Lower leg skin (tissue), 4 donors: ENCODE measurements around the gene SCD5. TPM values are rescaled to one million over a fixed set of nuclear protein-coding genes. Genes with fewer than 3 reads are reported as not detected.

Experiments used
- DNase-seq, 2 donors: peaks; one replicate each; pipeline ENCODE4 v3.0.0-alpha.2; 2019; ENCODE audit warnings: low spot score in 2 of 2
- H3K4me3 ChIP-seq: fragments of 200-600 bp; sonication (generic); 2 replicates; pipeline ENCODE4 v1.5.1; 2017; ENCODE audit warnings: mild to moderate bottlenecking, low read depth; ENCODE audit not compliant: poor library complexity, severe bottlenecking
- CTCF ChIP-seq, 3 donors: fragments of 450-650 bp; IDR thresholded peaks; one replicate each; pipeline ENCODE4 v1.5.1; 2016; ENCODE audit warnings: antibody characterized with exemption in 3 of 3, mild to moderate bottlenecking in 3 of 3, moderate library complexity in 2 of 3
- POLR2A ChIP-seq, 2 donors: fragments of 450-650 bp; IDR thresholded peaks; one replicate each; pipeline ENCODE4 v1.6.1; 2016 to 2017; ENCODE audit warnings: antibody characterized with exemption in 2 of 2, mild to moderate bottlenecking in 1 of 2, moderate library complexity in 1 of 2
- WGBS, 2 donors: methylation state at CpG; one replicate each; pipeline ENCODE4 v1.1.5; 2018; 5-methylcytosine and 5-hydroxymethylcytosine counted together
- intact Hi-C: fragments of 100-400 bp; cut with DNase I; formaldehyde crosslinking; loops from one replicate; pipeline ENCODE4 v1.15.0; 2023; ENCODE audit warnings: low total_unique reads
- total RNA-seq, 4 donors: library from RNA; depleted of rRNA; stranded (reverse); fragments of >200 nt; gene quantifications; one replicate each; pipeline ENCODE4 v1.1.0, GENCODE V29; 2016

SCD5 gene
- total RNA-seq, 4 donors from 2014 or later = 4.6 to 16.9 (median 11.6) TPM

GRCh38 chr4:82770607-82771006 lies 28.0 kb downstream of the SCD5 start:
- no peak for DNase-seq
- WGBS, 2 donors = 49 to 60% methylated on average over 3 of the region's 3 CpGs
- no peak overlapping the region for H3K4me3 ChIP-seq
- TF ChIP-seq CTCF (IDR thresholded peaks at IDR 0.05) (no peak), POLR2A (IDR thresholded peaks at IDR 0.05) (no peak)
- intact Hi-C loops = no loop called here

- no peak for DNase-seq
- H3K4me3 ChIP-seq = no peak overlapping the region
- intact Hi-C loops = no loop called here
- TF ChIP-seq POLR2A (IDR thresholded peaks at IDR 0.05) = no peak
- TF ChIP-seq CTCF (IDR thresholded peaks at IDR 0.05) = no peak
Observed at GRCh38 chr4:82765134-82765533, 33.5 kb downstream of the SCD5 start.

GRCh38 chr4:82761229-82761628 lies 37.4 kb downstream of the SCD5 start:
- DNase-seq = no peak
- intact Hi-C loops = no loop called here
- 51 to 60% methylated on average over 3 of the region's 3 CpGs for WGBS, 2 donors
- TF ChIP-seq POLR2A (IDR thresholded peaks at IDR 0.05) (no peak), CTCF (IDR thresholded peaks at IDR 0.05) (no peak)
- no peak overlapping the region for H3K4me3 ChIP-seq

- intact Hi-C loops = no loop called here
- 86% methylated on average over 31 of the region's 31 CpGs for WGBS, 2 donors
- TF ChIP-seq CTCF (IDR thresholded peaks at IDR 0.05) (no peak), POLR2A (IDR thresholded peaks at IDR 0.05) (no peak)
- DNase-seq = peak in 1 of 2 donors; percentile 76
- no peak overlapping the region for H3K4me3 ChIP-seq
Observed at GRCh38 chr4:82758701-82759685, 39.6 kb downstream of the SCD5 start.

- intact Hi-C loops = no loop called here
- 95 to 96% methylated on average over 4 of the region's 4 CpGs for WGBS, 2 donors
- peak in 1 of 2 donors; percentile 48 for DNase-seq
- TF ChIP-seq CTCF (IDR thresholded peaks at IDR 0.05) = no peak
- no peak for TF ChIP-seq POLR2A (IDR thresholded peaks at IDR 0.05)
- H3K4me3 ChIP-seq = no peak overlapping the region
Observed at GRCh38 chr4:82756061-82756460, 42.5 kb downstream of the SCD5 start.
